DLD1 (cell line): ENCODE measurements around the gene PPP6R2.

Experiments
- in situ Hi-C: cut with HindIII; loops from 2 replicates; pipeline ENCODE4 v1.10.0; 2017; ENCODE audit warnings: low sequenced_read_pairs

The PPP6R2 gene

DNA sequence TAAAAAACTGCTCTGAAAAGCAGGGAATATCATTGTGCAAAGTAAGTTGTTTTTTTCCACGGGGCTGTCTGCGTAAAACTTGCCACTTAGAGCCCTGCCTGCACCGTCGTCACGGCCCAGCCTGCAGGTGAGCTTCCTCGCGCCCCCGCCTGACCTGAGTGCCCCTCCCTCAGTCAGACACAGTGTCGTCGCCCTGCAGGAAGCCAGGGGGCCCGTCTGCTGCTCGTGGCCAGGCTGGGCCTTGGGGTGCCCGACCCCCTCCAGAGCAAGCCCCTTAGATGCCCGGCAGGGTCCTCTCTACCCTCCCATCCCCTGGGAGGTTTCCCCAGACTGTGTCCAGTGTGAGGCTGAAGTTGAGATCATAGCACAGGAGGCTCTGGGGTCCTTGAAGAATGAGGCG is 100.1 kb downstream of the PPP6R2 start:
- in situ Hi-C loops, result no loop called here

DNA sequence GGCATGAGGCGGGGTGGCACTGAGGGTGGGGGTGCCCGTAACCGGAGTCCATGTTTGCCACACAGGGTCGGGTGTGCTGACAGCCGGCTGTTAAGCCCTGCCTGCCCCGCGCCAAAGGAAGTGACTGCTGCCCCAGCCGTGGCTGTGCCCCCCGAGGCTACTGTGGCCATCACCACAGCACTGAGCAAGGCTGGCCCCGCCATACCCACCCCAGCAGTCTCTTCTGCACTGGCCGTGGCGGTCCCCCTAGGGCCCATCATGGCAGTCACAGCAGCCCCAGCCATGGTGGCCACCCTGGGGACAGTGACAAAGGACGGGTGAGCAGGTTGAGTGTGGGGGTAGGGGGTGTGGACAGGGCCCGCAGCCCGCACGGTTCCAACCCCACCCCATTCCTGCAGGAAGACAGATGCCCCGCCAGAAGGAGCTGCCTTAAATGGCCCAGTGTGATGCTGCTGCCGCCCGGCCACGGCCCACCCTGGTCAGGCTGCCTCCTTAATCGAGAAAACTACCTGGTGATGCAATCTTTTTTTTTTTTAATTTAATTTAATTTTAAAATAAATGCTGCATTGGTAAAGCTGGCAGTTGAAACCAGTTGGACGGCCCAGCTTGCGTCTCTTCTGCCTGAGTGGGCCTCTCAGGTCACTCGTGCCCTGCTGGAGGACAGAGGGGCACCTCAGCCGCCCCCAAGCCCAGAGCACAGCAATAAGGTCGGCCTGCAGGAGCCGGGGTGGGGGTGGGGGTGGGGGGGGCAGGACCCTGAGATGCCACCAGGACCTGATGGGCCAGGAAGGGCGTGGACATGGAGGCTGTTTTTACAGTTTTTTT is 100.9 kb downstream of the PPP6R2 start:
- in situ Hi-C loops, result no loop called here

DNA sequence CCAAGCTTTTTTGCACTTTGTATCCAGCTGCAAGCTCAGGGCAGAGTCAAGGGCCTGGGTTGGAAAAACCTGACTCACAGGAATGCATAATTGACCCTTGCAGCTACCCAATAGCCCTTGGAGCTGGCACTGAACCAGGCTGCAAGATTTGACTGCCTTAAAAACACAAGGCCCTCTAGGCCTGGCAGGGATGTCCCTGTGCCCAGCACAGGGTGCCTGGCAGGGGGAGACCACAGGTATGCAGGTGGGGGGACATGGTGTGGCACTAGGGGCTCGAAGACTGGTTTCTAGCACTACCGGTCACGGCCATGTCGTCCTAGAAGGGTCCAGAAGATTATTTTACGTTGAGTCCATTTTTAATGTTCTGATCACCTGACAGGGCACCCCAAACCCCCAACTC is 101.5 kb downstream of the PPP6R2 start:
- in situ Hi-C loops, result no loop called here

DNA sequence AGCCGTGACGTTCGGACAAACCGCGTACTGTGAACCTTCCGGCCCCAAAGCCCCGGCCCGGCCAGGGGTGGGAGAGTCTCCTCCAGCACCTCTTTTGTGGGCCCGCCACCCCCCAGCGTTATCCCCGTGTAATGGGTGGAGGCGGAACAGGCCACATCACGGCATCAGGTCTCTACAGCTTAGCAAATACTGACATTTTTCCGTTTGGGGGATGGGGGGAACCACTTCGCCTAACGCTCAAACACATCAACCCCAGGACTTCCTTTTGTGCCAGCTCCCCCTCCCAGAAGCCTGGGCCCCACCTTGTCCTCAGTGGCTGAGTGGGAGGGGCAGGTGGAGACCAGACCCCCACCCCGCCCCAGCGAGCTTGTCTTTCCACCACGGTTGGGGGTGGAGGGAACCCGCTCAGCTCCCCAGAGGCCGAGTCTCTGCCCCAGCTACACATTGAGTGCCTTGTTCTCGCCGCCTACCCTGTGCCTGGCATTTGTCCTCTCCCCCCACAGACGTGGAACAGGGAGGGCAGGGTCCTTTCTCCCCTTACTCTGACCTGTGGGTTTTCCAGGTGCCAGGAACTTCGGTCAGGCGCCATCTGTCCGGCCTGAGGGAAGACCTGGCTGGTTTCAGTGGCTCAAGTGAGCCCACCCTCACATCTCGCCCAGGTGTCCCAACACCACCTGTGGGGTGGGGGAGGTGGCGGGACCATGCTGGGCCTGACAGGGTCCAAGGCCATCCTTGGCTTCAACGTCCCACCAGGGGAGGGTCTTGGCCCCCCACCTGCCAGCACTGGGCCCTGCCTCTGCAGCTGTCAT is 102.1 kb downstream of the PPP6R2 start:
- in situ Hi-C loops, result no loop called here

DNA sequence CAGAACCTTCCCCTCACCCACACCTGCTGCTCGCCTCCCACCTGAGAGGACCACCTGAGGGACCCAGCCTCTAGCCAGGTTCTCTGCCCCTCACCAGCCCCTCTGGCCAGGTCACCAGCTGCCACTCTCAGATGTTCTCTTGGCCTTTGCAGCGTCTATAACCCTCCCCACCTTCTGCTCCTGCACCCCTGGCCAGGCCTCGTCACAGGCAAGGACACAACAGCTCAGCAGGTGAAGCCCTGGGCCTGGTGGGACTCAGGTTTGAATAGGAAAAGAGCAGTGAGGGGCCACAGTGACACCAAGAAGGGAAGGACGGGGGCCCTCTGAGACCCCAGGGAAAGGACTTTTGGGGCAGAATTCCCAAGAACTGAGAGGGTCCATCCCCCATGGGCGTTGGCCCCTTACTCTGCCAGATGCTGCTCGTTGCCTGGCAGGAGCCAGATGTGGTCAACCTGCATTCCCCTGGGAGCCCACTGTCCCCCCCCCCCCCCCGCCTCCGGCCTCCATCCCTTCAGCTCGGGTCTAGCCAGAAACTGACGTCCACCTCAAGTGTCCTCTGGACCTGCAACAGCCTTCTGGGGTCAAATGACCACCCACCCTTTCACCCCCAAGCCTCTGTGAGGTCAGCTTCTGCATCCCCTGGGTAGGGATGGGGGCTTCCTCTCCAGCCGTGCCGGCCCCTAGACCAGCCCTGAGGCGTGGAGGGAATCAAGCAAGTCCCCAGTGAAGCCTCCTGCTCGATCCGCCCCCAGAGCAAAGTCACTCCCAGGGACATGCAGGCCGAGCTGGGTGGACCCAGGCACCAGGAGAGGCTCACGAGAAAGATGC is 103.0 kb downstream of the PPP6R2 start:
- in situ Hi-C loops, result no loop called here

DNA sequence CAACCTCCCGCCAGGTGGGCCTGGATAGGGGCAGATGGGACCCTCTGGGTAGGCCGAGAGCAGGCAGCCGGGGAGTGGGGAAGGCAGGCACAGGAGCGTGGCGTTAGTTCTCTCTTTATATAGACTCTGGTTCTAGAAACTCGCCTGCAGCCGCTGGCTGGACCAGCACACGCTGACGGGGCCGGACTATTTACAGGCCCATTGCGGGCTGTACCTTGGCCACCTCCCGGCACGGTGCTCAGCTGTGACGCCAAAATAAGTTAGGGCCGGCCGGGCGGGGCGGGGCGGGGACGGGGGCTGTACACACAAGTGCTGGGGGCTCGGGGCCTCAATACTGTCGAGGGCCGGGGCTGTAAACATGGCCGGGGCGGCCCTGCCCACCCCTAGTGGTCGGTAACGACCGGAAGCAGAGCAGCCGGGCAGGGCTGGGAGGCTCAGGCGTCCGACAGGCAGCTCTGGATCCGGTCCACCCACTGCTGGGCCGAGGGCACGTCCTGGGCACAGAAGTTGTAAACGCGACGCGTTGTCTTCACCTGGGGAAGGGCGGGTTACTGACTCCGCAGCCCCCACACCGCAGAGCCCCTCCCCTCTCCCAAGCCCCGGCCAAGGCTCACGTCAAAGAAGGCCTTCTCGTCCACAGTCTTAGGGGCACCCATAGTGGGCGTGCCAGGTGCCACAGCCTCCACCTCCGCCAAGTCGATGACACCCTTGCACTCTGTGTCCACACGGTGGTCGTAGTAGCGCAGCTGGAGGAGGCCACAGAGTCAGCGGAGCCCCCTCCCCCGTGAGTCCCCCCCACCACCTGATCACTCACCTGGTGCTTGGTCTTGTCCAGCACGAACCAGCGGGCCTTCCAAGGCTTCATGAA is 103.8 kb downstream of the PPP6R2 start:
- in situ Hi-C loops, result no loop called here

DNA sequence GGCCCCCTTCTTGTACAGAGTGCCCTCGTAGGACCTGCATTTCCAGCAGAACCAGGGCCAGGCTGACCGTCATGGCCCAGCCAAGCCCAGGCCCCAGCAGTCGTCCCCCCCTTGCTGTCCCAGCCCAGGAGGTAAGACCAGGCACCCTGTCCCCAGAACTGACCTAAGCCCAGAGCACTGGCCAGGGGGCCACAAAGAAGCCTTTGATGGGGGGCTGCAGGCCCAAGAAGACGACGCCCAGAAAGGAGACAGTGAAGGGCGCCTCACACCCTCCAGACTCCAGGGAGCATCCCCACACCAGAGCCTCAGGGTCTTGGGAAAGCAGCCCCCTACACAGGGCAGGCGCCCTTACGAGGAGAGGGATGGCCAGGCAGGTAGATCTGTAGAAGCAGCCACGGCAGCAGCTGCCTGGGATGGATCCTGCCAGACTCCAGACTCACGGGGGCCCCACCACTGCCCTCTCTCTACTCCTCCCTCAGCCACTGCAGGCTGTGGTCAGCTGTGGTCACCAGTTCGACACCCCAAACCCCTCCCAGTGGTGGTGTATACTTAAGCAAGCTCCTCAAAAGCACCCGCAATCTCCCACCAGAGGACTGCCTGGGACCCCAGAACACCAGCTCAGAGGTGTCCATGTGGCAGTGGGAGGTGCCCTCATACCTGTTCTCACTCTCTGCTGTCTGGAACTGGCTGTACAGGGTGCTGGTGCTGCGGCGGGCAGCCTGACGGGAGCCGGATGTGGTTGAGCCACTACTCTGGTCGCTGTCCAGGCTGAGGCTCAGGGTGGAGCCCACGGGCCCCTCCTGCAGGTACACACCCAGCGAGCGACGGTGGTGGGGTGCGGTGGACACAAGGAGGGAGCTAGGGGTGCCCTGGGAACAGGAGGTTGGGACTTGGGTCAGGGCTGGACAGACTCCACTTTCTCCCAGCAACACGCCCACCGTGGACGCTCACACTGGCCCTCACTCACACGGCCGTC is 104.7 kb downstream of the PPP6R2 start:
- in situ Hi-C loops, result no loop called here

DNA sequence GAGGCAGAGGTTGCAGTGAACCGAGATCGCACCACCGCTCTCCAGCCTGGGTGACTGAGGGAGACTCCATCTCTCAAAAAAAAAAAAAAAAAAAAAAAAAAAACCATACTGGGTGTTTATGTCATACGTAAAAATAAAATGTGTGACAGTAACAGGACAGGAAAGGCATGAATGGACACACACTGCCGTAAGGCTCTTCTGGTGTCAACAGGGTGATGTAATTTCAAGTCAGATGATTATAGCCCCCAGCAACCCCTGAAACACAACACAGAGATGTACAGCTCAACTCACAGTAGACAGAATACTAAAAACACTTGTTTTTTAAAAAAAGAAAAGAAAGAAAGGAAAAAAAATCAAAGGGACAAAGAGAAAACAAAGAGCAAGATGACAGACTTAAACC is 109.5 kb downstream of the PPP6R2 start:
- in situ Hi-C loops, result no loop called here

DNA sequence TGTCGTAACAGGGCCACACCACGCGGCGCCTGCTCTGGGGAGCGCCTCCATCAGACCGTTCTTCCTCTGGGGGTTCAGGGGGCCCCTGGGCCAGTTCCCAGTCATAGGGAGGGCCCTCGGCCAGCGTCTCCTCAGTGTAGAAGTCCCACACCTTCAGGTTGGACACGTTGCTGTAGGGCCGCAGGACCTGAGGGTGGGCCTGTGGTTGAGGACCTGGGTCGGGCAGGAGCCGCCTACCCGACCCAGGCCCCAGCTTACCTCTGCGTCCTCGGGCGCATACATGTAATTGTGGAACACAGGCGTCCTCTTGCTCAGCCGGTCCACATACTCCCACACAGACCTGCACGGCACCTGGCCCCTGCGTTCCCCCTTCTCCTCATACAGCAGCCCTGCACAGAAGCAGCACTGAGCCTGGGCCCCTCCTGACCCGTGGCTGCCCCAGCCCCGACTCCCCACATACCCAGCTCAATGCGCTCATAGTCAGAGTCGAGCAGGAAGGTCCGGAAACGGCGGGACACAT is 111.5 kb downstream of the PPP6R2 start:
- in situ Hi-C loops, result no loop called here

DNA sequence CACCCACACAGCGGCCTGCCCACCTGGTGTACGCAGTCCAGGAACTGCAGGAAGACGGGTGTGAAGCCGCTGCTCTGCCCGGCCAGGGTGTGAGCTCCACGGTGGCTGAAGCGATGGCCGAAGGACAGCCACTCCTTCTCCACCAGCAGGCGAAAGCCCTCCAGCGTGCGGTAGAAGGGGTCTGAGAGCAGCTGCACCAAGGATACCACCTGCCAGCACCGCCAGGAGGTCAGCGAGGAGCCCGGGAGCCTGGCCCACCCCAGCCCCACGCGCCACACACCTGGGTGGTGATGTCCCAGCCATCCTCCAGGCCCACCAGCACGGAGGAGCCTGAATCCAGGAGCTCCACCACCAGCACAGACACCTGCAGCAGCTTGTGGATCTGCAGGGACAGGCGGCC is 112.1 kb downstream of the PPP6R2 start:
- in situ Hi-C loops, result no loop called here

DNA sequence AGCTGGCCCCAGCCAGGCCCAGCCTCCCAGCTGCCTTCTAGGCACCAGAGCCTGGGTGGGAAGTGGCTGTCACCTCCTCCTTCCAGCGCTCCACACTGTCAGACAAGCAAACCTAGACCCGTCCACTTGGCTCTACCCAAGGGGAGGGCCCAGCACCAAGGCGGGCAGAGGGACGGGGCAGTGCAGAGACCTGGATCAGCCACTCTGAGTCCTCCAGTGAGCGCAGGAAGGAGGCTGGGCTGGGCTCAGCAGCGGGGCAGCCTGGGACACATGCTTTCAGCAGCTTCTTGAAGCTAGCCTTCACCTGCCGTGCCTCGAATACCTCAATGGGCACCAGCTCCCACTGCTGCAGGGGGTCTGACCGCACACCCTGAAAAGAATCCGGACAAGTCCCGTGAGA is 112.9 kb downstream of the PPP6R2 start:
- in situ Hi-C loops, result no loop called here

DNA sequence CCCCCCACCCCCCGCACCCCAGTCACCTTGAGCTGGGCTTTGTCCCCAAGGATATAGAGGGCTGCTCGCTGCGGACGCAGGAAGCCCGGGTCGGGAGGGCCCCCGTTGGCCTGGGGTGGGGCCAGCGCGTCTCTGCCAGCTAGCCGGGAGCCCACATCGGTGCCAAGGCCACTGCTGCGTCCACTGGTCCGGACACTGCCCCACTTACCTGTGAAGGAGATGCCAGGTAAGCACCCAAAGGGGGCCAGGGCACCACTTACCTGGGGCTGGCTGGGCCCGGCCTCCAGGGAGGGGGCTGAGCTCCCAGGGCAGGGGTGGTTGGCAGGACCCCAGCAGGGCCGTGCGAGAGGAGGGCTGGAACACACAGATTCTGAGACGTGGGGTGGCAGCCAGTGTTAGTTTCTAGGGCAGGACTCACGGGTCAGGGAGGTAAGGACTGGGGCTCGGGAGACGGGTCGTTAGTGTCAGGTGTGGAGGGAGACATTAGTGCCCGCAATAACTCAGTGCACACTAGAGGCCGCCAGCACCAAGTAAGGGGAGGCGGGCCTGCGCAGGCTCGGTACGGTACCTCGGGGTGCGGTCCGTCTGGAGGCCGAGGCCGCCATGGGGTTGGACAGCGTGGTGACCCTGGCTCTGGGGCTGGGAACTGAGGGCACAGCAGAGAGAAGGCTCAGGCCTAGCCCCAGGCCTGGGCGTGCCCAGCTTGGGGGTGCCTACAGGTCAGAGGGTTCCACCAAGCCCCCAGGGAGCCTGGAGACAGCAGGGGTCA is 113.5 kb downstream of the PPP6R2 start:
- in situ Hi-C loops, result no loop called here

DNA sequence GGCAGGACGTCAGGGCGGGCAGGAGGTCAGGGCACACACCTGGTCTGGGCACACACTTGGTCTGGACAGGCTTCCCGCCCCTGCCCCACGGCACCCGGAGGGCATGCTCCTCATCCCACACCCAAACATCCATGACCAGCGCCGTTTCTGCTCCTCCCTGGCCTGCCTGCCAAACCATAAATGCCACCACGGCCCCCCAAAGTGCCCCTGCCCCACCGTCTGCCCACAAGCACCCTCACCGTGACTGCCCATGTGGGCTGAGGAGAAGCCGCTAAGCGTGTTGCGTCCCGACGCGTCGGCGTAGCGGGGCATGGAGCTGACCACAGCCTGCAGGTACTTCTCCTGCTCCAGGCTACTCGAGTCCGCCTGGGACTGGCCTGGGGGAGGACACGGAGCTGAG is 115.9 kb downstream of the PPP6R2 start:
- in situ Hi-C loops, result no loop called here

DNA sequence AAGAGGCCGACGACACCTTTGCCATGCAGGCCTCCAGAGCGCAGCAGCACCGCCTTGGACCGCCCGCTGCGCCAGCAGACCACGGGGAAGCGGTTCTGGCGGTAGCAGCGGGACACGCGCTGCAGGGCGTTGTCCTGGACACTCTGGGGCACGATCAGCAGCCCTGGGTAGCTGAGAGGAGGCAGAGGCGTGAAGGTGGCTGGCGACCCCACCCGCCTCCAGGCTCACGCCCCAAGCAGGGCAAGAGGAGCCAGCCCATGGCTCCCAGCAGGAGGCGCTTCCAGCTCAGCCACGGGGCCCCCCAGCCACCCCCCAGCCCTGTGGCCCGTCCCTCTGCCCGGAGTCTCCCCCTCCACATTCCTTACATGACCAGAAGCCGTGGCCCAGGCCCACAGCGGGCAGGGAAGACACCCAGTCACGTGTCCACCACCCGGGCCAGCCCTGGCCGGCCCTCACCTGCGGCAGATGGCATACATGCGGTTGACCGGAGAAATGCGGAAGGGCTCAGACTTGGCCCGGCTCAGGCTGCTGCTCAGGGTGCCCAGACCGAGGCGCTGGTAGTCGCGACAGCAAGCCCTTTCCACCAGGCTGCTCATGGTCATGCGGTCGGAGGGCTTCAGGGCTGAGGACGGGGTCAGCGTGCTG is 116.5 kb downstream of the PPP6R2 start:
- in situ Hi-C loops, result no loop called here

DNA sequence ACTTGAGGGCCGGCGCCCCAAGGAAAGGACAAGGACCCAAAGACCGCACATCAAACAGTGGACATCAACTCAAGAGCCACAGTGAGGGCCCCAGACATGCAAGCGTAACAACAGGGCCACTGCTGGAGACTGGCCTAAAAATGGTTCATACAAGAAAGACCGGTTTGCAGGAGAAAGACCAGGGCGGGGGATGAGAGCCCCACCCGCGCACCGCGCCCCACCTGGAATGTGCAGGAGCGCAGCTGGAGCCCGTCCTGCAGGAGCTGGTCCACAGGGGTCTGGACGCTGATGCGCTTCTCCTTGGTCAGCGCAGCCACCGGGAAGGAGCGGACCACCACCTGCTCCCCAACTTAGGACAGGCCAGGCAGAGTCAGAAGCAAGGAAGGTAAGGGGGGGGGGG is 117.8 kb downstream of the PPP6R2 start:
- in situ Hi-C loops, result no loop called here

DNA sequence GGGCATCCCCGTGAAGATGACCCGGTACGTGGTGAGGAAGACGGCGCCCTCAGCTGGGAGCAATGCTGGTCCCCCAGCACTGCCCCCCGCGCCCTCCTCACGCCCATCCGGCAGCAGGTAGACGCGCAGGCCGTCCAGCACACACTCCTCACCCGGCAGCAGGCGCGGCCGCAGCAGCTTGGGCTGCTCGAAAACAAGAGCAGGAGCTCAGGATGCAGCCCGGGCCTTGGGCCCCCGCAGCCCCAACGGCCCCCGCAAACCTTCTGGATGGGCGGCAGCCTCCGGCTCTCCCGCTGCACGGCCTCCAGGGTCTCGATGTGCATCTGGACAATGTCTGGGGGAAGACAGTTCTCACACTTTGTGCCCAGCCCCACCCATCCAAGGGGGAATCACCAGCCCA is 118.4 kb downstream of the PPP6R2 start:
- in situ Hi-C loops, result no loop called here

DNA sequence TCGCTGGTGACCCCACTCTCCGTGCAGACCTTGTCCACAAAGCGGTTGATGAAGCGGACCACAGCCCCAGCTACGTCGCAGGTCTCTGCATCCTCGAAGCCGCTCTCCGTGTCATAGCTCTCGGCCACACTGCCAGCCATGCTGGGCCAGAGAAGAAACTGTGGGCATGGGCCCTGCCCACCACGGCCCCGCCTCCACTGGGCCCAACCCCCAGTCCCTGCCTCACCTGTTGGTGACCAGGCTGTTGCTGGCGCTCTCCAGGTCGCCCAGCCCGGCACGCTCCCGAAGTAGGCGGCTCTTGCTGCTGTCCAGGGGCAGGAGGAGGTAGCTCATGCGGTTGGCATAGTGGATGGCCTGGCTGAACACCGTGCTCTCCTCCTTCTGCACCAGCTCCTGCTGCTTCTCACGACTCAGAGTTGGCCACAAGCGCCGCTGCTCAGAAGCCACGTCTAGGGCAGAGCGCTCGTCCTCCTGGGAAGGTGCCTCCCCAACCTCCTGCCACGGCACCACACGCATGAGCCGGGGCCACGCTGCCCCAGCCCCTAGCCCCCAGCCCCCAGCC is 118.9 kb downstream of the PPP6R2 start:
- in situ Hi-C loops, result no loop called here
